ENCODE data around the gene CEL.
"Not testable (repeated sequence)": the region's sequence is repeated elsewhere in the genome, so short reads cannot be mapped to it uniquely, and the experiment has no call there.

The CEL gene

GRCh38 chr9:133065070-133065388 lies 3.2 kb downstream of the CEL start:
- no peak for FAIRE-seq

- no peak for FAIRE-seq
Observed at GRCh38 chr9:133066181-133066983, 4.6 kb downstream of the CEL start.

GRCh38 chr9:133067006-133067405 lies 5.2 kb downstream of the CEL start:
- FAIRE-seq = no peak

GRCh38 chr9:133067813-133068212 lies 6.0 kb downstream of the CEL start:
- FAIRE-seq = no peak

GRCh38 chr9:133068431-133068830 lies 6.7 kb downstream of the CEL start:
- FAIRE-seq = not testable (repeated sequence)

- FAIRE-seq = not testable (repeated sequence)
Observed at GRCh38 chr9:133070500-133070961, 8.8 kb downstream of the CEL start.

- not testable (repeated sequence) for FAIRE-seq
Observed at GRCh38 chr9:133070985-133071384, 9.2 kb downstream of the CEL start.

- FAIRE-seq = no peak
Observed at GRCh38 chr9:133071484-133072150, 9.8 kb downstream of the CEL start.

GRCh38 chr9:133072210-133072609 lies 10.4 kb downstream of the CEL start:
- FAIRE-seq = not testable (repeated sequence)

- no peak for FAIRE-seq
Observed at GRCh38 chr9:133073086-133074014, 11.6 kb downstream of the CEL start.

GRCh38 chr9:133074111-133074651 lies 12.4 kb downstream of the CEL start:
- FAIRE-seq = no peak

GRCh38 chr9:133075925-133076630 lies 14.3 kb downstream of the CEL start:
- no peak for FAIRE-seq

GRCh38 chr9:133076691-133077090 lies 14.9 kb downstream of the CEL start:
- no peak for FAIRE-seq

GRCh38 chr9:133078486-133078885 lies 16.7 kb downstream of the CEL start:
- FAIRE-seq = no peak

- no peak for FAIRE-seq
Observed at GRCh38 chr9:133080161-133080560, 18.4 kb downstream of the CEL start.

GRCh38 chr9:133080786-133081779 lies 19.3 kb downstream of the CEL start:
- not testable (repeated sequence) for FAIRE-seq

- FAIRE-seq = not testable (repeated sequence)
Observed at GRCh38 chr9:133081957-133082644, 20.3 kb downstream of the CEL start.

GRCh38 chr9:133083688-133084087 lies 21.9 kb downstream of the CEL start:
- FAIRE-seq = not testable (repeated sequence)

GRCh38 chr9:133086212-133086860 lies 24.6 kb downstream of the CEL start:
- not testable (repeated sequence) for FAIRE-seq

GRCh38 chr9:133086894-133087293 lies 25.1 kb downstream of the CEL start:
- FAIRE-seq = no peak
